NAMALWA (cell line): ENCODE measurements around the gene GPER1.
"Not testable (repeated sequence)": the region's sequence is repeated elsewhere in the genome, so short reads cannot be mapped to it uniquely, and the experiment has no call there.

Experiments
- DNase-seq: peaks from one replicate; pipeline ENCODE4 v3.0.0-alpha.2; 2015; ENCODE audit warnings: low spot score

GPER1 gene

DNA sequence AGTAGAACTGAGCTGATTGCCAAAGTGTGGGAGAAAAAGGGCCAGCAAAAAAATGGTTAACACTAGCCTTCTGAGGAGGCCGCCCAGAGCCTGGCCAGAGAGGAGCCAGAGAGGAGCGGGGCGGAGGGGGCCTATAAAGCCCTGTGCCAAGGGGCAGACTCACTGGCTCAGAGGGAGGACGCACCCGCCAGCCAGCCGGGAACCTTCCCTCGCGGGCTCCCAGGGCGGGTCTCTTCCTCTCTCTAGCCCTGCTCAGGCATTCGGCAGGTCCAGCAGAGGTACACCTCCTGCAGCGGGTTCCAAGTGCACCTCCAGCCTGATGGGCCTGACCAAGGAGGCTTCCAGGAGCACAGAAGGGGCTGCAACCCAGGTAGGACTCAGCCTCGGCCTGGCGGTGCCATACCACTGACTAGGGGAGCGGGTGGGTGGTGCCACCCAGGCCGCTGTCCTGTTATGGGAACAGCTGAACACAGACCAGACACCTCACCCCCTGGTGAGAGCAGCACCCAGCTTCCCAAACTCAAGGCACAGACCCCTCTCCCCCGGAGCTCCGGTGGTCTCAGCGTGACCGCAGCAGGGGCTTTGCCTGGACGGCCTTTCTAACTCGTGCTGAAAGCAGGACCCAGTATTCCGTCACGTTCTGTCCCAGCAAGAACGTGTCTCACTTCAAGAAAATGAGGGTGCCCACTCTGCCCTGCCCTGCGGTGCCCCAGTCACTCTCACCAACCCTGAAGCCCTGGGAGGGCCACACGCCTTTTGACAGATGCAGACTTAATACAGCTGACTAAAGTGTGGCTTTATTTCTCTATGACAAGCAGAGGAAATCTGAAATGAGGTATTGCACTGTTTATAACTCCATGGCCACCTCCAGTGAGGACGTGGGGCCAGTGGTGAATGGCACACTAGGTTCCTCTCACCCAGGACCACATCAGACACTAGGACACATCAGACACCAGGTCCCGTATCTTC is at the start of gene GPER1:
Gene GPER1 (plus strand): TSS at position 162 of the 969 bp plus-strand sequence. CDS start 3,616 bp downstream, outside the sequence.
- DNase-seq: peak; percentile 39

DNA sequence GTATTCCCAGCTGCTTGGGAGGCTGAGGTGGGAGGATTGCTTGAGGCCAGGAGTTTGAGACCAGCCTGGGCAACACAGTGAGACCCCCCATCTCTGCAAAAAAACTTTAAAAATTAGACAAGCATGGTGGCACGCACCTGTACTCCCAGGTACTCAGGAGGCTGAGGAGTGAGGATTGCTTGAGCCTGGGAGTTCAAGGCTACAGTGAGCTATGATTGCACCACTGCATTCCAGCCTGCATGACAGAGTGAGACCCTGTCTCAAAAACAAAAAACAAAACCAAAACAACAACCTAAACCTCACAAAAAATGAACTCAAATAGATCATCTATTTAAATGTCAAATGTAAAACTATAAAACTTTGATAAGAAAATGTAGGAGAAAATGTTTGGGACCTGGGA is 47.7 kb upstream of the GPER1 start:
- DNase-seq: not testable (repeated sequence)

DNA sequence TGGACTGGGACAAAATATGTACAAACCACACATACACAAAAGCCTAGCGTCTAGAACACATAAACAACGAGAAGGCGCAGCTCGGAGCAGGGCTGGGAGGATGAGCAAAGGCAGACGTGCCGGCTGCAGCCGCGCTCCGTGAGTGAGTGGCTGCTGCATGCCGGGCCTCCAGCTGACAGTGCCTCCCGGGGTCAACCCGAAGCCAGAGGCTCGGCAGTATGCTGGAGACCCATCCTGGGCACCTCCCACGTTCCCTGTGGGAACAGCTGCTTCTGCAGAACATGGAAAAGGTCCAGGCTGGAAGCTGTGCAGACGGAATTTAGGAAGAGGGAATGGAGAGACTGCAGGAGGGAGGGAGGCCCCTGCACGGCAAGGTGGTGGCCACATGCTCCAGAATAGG is 47.1 kb upstream of the GPER1 start:
- no peak for DNase-seq

DNA sequence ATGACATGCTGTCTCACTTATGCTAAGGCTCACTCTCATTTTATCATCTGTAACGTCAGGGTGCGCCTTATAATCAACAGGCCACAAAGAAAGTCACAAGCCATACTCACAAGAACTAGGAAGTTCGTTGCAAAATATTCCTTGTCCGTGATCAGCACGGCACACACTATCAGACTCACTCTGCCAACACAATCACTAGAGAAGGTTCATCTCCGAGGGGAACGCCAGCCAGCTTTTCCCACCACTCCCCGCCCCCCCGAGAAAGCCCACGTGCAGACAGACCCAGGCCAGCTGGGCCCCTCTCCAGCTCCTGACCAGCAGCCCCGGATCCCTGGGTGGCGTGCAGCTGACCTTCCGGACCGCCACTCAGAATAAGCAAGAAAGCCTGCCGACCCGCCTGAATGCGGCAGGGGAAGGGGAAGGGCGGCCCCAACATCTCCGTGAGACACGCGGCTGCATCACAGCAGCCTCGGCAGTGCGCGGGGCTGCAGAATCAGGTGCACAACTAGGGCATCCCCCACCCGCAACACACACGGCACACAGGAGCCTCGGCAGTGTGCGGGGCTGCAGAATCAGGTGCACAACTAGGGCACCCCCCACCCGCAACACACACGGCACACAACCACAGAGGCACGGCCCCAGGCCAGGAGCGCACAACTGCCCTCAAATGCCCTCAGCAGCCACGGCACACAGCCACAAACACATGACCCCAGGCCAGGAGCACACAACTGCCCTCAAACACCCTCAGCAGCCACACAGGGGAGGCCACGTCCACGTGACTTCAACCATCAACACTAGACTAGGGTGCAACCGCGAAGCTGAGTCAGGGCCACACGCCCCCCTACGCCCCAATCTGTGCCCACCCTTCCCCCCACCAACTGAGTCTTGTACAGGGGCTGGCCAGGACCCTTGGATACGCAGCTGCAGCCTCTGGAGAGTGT is 46.1 kb upstream of the GPER1 start:
- DNase-seq: no peak

DNA sequence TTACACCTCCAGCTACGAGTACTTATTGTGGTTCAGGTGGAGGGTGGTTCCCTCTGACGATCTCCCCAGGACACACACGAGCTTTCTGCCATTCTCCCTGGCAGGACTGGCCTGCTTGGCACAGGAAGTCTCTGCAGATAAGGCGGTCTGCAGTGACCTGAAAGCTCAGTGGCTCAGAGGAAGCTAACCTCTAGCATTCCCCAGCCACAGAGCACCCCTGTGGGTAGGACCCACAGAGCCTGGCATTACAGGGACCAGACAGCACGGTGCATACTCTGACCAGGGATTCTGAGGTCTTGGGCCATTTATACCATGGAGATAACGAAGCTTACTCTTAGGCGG is 45.5 kb upstream of the GPER1 start:
- DNase-seq: no peak

DNA sequence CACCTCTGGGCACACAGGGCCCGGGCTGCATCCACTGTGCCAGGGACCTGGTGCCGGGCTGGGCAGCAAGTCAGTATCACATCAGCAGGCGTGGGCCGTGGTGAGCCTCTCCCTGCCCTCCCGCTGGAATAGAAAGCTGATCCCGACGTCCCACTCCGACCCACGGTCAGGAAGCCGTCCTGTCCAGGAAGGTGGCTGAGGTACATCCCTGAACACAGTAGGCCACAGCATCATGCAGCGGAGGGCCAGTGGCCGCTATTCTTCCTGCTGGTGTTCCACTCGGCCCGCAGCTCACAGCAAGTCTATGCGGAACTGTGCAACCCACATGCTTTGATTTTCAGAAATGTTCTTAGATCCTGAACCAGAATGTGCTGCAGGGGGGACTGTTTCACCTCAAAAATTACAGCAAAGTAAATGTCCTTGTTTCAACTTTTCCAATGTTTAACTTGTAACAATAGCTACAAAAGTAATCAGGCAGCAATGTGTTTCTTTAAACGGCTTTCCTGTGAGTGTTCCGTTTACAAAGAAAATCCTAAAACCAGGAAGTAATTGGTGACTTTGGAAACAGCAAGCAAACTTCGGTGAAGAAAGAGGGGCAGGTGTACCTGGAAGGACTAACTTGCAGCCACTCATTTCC is 44.2 kb upstream of the GPER1 start:
- no peak for DNase-seq

DNA sequence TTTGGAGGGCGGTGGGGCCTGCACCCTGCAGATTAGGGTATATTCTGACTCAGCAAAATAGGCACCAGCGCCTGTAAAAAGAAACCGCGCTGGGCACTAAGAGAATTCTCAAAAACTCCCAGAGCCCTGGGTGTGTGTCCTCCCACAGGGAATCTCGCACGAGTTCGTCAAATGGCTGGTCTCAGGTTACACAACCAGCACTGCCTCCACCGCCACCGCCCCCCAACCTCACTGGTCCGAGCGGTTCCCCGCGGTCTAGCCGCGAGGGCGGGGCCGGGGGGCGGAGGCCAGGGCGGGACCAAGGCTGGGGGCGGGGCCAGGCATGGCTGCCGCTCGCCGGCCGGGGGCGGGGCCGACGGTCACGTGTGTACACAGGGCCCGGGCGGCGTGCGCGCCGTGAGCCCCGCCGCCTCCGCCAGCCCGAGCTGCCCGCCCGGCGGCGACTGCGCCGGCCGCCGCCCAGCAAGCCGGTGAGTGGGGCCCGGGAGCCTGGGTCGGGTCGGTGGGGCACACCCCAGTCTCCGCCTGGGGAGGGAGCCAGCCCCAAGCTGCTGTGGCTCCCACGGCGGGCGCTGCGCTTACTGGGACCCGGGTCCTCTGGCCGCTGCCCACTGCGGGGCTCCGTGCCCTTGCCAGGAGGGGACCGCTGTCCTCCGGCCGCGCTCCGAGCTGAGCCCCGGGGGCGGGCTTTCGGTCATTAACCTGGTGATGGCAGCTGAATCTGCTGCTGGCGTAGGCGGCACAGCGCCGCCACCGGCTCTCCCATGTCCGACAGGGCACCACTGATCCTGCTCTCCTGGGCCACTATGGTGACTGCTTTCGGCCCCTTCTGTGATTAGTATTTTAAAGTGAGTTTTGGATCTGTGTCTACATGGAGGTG is 43.5 kb upstream of the GPER1 start, which contains the start of gene GPR146:
Gene GPR146 (plus strand): TSS at position 358 of the 880 bp plus-strand sequence. CDS start 12,970 bp downstream, outside the sequence.
- DNase-seq: peak; percentile 94

DNA sequence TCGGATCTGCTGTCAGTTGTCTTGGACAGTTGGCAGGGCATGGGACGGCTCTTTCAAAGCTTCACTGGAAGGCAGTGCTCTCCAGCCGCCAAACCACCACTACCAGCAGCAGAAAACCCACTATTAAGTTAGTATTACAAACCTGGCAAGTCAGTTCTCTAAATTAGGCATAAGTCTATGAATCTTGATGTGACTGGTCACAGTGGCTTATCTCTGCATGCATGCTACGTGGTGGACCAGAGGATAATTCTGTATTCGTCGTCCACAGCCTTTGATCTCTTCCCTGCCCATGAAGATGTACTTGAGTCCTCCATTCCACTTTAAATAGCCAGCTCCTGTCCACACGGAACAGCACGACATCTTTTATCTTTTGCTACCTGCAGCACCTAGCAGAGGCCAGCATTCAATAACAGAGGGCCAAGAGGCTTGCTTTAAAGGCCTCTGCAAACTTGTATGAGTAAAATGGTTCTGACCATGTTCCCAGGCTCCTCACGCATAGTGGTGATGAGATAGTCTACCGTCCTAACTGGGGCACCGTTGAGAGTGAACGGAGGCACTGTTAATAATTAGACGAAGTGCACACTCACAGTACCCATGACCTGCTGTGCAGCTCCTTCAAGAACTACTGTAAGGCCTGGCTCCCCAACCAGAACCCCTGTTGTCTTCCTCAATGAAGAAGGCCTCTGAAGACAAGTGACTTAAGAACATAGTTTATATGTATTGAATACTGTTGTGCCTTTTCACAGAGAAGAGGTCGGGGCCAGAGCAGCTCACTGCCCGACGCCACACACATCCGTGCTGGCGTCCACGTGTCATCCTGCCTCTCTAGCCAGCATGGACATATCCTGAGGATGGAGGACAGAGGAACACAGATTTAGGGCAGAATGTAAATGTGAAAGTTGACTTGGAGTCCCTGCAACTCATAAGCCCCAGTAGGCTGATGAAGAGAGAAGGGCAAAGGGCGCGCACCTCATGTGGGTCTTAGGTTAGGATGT is 42.5 kb upstream of the GPER1 start:
- no peak for DNase-seq

DNA sequence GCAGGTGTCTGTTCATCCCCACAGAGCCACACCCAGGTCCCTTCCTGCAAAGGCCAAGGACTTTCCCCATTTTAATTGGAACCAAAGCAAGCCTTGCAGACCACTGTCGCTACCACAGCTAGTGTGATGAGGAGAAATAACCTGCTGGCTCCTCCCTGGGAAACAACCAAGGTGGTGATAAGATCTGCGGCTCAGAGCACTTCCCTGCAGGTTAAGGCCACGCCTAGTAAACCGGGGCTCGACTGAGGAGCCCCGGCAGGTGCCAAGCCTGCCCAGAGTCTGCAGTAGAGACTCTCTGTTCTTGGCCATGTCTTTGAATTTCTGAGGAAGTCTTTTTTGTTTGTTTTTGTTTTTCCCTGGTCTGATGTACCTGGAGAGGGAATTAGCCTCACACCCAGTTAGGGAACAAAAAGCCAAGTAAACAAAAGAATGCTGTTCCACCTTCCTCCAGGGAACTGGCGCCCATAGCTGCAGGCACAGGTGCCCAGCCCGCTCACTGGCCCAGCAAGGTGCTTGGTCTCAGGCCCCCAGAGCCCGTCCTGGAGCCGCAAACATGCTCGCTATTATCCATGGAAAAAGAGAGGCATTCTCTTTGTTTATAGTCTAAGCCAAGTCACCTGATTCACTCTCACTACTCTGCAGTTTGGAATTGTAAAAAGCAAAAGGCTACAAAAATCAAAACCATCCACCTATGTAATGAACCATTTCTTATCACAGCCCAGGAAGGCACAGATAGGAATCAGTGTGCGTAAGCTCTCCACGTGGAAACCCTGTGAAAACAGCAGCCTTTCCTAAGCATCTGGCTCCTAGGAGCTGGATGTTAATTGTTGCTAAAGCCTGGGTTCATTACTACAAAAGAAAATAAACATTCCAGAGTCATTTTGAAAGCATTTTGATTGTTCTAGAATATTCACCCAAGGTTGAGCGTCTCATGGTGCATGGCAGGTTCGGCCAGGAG is 40.9 kb upstream of the GPER1 start:
- no peak for DNase-seq

DNA sequence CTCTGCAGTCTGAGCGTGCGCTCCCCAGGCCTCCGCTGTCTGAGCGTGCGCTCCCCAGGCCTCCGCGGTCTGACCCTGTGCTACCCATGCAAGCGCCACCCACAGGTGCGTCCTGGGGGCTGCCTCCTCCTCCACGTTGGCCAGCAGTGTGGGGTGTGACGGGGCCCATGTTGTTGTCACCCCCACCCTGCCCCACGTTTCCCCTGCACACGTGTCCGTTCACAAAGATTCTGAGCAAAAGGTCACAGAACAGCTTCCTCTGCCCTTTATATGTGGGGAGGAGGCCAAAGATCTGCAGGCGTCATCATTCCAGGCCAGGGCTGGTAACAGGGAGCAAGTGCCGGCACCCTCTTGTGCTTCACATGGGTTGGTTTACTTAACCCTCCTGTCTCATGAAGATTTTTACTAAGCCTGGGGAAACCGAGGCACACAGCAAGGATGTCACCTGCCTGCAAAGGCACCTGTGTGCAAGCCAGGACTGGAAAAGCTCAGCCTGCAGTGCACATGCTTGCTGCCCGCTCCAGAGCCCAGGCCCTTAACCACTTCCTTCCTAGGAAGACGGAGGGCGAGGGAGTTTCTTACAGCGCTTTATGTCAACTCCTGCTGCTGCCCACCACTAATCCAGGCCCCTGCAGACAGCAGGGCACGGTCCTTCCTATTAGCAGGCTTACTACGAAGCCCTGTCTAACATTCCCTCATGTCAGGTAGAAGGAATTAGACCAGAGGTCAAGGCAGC is 38.7 kb upstream of the GPER1 start:
- no peak for DNase-seq

DNA sequence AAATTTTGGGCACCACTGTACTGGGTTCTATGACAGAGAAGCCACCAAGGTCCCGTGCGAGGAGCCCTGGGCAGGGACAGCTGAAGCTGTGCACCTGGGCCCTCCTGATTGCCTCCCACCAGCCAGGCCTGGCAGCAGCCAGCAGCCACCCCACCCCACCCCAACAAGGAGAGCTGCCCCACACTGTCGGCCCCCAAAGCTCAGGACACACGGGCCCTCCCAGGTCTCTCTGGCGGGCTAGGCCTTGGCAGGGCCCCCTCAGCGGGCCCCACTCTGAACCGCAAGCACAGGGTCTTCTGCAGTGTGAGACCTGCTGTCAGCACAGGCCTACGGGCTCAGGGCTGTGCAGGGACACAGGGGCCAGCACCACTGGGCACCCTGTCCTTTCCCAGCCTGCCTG is 38.1 kb upstream of the GPER1 start:
- no peak for DNase-seq

DNA sequence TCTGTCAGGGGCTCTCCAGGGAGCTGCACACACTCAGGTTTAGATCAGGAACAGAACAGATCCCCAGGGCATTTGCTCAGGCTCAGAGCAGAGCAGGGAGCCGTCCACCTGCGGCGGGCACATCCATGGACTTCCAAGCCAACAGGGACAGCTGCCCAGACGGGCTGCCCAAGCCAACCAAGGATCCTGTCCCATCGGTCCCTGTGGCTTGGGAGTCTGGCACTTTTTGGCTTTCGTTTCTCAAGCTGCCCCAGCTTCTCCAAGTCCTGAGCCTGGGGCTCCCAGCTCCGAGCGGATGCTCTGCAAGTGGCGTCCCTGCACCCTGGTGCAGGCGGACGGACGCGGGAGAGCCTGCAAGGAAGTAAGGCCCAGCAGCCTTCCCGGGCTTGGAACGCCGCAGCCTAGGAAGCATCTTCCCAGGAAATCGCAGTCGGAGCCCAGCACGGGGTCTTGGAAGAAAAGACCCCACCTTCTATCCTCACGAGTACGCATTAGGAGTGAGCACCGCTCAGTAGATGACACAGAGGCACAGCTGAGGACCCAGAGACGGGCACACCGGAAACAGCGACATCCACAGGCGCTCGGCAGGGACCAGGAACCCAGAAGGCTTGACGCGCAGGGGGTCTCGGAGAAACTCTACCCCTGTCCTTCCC is 37.5 kb upstream of the GPER1 start:
- DNase-seq: no peak

DNA sequence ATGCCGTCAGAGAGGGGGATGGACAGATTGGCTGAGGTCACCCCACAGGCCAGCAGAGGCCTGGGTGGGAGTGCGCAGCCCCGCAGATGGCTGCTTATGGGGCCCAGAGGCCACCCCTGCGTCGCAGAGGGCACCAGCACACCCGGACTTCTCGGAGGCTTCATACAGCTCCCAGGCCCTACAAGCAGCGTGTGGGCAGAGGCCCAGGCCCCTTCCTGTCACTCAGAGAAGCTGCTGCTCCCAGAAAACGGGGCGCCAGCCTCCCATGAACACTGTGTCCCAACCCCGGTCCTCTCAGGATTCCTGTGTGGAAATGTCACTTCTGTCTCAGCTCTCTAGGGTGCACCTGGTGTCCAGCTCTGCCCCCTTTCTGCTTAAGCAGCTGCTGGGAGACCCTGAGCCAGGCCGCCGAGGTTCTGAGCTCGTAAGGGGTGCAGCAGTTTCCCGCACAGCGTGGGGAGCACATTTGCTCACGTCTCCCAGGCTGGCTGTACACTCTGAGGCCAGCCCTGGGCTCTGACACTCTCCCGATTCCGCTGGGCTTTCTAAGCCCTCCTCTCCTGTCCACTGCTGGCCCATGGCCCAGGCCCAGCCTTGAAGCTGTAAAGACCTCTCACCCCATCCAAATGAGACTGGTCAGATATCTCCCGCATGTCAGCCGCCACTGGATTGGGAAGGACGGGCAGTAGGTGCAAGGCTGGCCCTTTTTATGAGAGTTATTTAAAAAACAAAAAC is 36.8 kb upstream of the GPER1 start:
- no peak for DNase-seq

DNA sequence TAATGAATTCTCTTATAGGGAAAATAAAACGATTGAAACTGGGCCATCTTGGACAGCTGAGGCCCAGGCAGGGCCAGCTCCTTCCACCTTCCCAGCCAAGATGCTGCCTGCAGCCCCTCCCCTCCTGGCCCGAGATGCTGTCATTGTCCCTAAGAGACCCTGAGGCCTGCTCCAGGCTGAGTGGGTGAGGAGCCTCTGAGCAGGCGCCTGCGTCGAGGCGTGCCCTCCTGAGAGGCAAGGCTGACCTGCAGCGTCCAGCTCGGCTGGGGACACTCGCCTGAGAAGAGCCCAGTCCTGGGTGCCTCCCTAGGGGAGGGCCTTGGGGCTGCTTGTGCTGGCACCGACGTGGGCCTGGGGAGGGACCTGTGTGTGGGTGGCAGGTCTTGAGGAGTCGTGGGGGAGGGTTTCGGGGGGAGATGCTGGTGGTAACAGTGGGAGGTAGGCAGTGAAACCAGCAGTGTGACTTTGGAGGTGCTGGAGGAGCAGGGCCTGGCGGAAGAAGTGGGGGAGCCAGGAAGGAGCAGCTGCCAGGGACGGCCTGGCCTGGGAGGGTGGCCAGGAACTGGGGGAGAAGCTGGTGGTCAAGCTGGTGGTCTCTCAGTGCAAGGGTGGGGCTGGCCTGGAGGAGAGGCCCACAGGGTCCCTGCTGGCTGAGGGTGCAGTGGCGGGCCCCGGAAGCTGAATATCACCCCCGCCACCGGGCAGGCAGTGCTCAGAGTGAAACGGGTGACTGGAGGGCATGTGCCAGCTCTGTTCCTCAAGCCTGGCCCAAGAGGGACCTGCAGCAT is 35.7 kb upstream of the GPER1 start:
- DNase-seq: no peak

DNA sequence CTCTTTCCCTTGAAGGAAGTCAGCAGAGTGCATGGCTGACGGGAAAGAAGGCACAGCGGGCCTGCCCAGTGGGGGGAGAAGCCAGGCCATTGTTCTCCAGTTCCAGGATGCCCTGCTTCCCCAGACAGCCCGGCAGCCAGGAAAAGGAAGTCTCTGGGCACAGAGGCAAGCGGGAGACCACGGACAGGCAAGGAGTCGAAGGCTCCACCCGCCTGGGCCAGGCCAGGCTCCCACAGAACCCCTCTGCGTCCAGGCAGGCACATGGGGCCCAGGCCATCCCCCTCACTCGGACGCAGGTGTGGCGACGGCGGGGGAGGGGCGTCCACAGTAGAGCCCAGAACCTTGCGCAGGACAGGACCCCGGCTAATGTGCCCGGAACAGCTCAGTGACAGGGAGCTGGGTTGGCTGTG is 34.9 kb upstream of the GPER1 start:
- no peak for DNase-seq

DNA sequence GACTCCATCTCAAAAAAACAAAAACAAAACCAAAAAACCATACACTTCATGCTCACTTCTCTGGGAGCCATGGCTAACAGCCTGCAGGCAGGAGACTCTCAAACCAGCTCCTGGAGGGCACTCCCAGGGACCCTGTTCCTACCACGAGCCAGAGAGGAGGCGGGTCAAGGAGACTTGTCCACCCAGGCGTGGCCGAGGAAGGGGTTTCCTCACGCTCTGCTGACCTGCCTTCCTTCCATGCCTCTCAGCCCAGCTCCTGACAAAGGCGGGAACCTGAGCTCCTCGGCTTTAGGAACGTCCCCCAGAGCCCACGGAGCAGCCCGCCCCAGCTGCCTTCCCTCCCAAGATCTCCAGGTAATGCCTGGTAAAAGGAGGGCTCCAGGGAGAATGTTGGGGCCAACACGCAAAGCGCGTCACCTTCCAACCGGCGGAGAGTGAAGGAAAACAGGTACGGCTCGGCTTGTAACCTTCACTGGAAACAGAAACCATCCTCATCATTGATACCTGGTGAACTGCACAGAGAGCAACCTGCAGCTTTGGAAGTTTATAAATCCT is 34.0 kb upstream of the GPER1 start:
- DNase-seq: no peak
